HL-60 (cell line): ENCODE results near the gene TROAP.
A peak's percentile ranks its signal among the peaks of the same experiment; 100 is the strongest.

Experiments
- DNase-seq, 2 experiments: peaks; one replicate each; pipeline ENCODE4 v3.0.0-alpha.2; 2010 to 2020; ENCODE audit warnings: low read depth in 1 of 2, low spot score in 1 of 2
- H3K27ac ChIP-seq: fragments of 250-450 bp; sonication (Bioruptor Pico); replicated peaks from 2 replicates; pipeline ENCODE4 v1.5.1; 2020; ENCODE audit warnings: mild to moderate bottlenecking, moderate library complexity
- H3K27me3 ChIP-seq: fragments of 250-450 bp; sonication (Bioruptor Pico); 2 replicates; pipeline ENCODE4 v1.5.1; 2021; ENCODE audit warnings: mild to moderate bottlenecking, moderate library complexity; ENCODE audit not compliant: insufficient read depth, poor library complexity, severe bottlenecking
- H3K4me3 ChIP-seq: replicated peaks from 2 replicates; pipeline ENCODE4 v1.5.1; 2011; ENCODE audit warnings: mild to moderate bottlenecking, control low read depth, low read length; ENCODE audit not compliant: insufficient read depth
- GABPA ChIP-seq: IDR thresholded peaks from 2 replicates; pipeline ENCODE4 v1.6.1; 2012; ENCODE audit warnings: low read depth
- POLR2AphosphoS5 ChIP-seq: IDR thresholded peaks from 2 replicates; pipeline ENCODE4 v1.6.1; 2012; ENCODE audit warnings: low read depth
- SPI1 ChIP-seq: IDR thresholded peaks from 2 replicates; pipeline ENCODE4 v1.6.1; 2012; ENCODE audit warnings: low read depth, mild to moderate bottlenecking, borderline replicate concordance
- TF ChIP-seq, protein P1 (sequence below): IDR thresholded peaks from 2 replicates; pipeline ENCODE4 v1.6.1; 2012; ENCODE audit warnings: low read depth; ENCODE audit not compliant: insufficient replicate concordance
- TF ChIP-seq, protein P2 (sequence below): IDR thresholded peaks from one replicate; pipeline ENCODE4 v1.5.1; 2011; ENCODE audit warnings: low read length, control low read depth, inconsistent platforms; ENCODE audit not compliant: insufficient read depth

TROAP gene

DNA sequence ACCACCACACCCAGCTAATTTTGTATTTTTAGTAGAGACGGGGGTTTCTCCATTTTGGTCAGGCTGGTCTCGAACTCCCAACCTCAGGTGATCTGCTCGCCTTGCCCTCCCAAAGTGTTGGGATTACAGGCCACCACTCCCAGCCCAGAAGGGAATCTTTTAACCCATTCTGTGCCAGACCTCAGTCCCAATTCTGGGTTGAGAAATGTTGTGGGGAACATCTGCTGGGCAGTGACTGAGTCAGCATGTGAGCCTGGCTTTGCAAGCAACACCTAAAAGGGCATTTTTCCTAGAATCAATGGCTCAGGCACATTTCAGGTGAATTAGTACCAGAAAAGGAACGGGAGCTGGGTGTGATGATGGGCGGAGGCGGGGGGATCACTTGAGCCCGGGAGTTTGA, 36.6 kb downstream of the TROAP start:
- Histone ChIP-seq H3K4me3 (no peak overlapping the region), H3K27me3 (no peaks in the 10 kb centered on the region), H3K27ac (no peak overlapping the region)
- no peak for DNase-seq
- TF ChIP-seq SPI1, result no peak

DNA sequence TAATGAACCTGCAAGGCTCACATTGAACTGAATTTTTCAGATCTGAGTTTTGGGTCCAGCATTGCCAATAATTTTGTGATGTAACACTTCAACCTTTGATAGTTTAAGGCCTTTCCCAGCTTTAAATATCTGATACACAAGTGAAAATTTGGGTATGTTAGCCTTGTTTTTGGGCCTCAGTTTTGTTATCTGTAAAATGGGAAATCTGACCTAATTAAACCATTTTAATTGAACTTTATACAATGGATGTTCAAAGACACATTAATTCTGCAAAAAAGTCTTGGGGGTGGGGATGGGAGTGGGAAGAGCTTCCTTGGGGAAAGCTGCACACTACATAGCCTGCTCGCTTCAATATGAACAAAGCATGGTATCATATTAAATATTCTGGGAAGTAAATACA, 39.0 kb downstream of the TROAP start:
- H3K27ac ChIP-seq, result no peak overlapping the region
- no peak for DNase-seq
- H3K27me3 ChIP-seq, result no peaks in the 10 kb centered on the region
- no peak for TF ChIP-seq POLR2AphosphoS5
- TF ChIP-seq, protein P1, sequence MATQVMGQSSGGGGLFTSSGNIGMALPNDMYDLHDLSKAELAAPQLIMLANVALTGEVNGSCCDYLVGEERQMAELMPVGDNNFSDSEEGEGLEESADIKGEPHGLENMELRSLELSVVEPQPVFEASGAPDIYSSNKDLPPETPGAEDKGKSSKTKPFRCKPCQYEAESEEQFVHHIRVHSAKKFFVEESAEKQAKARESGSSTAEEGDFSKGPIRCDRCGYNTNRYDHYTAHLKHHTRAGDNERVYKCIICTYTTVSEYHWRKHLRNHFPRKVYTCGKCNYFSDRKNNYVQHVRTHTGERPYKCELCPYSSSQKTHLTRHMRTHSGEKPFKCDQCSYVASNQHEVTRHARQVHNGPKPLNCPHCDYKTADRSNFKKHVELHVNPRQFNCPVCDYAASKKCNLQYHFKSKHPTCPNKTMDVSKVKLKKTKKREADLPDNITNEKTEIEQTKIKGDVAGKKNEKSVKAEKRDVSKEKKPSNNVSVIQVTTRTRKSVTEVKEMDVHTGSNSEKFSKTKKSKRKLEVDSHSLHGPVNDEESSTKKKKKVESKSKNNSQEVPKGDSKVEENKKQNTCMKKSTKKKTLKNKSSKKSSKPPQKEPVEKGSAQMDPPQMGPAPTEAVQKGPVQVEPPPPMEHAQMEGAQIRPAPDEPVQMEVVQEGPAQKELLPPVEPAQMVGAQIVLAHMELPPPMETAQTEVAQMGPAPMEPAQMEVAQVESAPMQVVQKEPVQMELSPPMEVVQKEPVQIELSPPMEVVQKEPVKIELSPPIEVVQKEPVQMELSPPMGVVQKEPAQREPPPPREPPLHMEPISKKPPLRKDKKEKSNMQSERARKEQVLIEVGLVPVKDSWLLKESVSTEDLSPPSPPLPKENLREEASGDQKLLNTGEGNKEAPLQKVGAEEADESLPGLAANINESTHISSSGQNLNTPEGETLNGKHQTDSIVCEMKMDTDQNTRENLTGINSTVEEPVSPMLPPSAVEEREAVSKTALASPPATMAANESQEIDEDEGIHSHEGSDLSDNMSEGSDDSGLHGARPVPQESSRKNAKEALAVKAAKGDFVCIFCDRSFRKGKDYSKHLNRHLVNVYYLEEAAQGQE, result no peak
- no peak for TF ChIP-seq GABPA
- no peak for TF ChIP-seq SPI1
- TF ChIP-seq, protein P2, sequence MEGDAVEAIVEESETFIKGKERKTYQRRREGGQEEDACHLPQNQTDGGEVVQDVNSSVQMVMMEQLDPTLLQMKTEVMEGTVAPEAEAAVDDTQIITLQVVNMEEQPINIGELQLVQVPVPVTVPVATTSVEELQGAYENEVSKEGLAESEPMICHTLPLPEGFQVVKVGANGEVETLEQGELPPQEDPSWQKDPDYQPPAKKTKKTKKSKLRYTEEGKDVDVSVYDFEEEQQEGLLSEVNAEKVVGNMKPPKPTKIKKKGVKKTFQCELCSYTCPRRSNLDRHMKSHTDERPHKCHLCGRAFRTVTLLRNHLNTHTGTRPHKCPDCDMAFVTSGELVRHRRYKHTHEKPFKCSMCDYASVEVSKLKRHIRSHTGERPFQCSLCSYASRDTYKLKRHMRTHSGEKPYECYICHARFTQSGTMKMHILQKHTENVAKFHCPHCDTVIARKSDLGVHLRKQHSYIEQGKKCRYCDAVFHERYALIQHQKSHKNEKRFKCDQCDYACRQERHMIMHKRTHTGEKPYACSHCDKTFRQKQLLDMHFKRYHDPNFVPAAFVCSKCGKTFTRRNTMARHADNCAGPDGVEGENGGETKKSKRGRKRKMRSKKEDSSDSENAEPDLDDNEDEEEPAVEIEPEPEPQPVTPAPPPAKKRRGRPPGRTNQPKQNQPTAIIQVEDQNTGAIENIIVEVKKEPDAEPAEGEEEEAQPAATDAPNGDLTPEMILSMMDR, result no peak
- H3K4me3 ChIP-seq, result no peak overlapping the region

GRCh38 chr12:49364989-49365388, 41.9 kb downstream of the TROAP start:
- H3K4me3 ChIP-seq, result no peak overlapping the region
- no peak overlapping the region for H3K27ac ChIP-seq
- H3K27me3 ChIP-seq, result no peaks in the 10 kb centered on the region
- DNase-seq, result peak in 1 of 2 experiments; percentile 75
- TF ChIP-seq POLR2AphosphoS5 (no peak), GABPA (no peak), SPI1 (no peak)
- TF ChIP-seq, protein P2, result no peak
- TF ChIP-seq, protein P1, result no peak

DNA sequence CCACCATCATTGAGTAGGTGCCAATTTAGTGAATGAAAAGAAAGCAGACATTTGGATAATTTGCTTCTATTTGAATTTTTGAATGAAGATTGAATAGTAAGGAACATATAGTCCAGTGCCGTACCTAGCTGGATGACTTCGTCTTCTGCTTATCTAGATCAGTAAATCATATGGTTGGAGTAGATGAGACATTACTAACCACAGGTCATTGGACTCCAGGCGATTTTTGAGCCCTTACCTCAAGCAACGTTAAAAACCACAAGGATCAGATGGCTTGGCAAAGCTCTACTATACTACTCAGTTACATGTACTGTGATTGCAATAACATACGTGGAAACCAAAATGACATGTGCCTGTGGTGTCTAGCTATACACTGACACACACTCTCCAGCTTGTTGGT, 42.5 kb downstream of the TROAP start:
- H3K27ac ChIP-seq, result no peak overlapping the region
- no peak overlapping the region for H3K4me3 ChIP-seq
- DNase-seq, result no peak
- TF ChIP-seq POLR2AphosphoS5 (no peak), GABPA (no peak), SPI1 (no peak)
- TF ChIP-seq, protein P1, result no peak
- TF ChIP-seq, protein P2, result no peak
- no peaks in the 10 kb centered on the region for H3K27me3 ChIP-seq
